G401 (cell line): Measurements from ENCODE around the gene FBXL13. TPM values are rescaled to one million over a fixed set of nuclear protein-coding genes. Genes with fewer than 3 reads are reported as not detected.
"Not testable (repeated sequence)": the region's sequence is repeated elsewhere in the genome, so short reads cannot be mapped to it uniquely, and the experiment has no call there.

ENCODE experiments used
- DNase-seq: peaks from one replicate; pipeline ENCODE4 v3.0.0-alpha.2; 2015; ENCODE audit warnings: low spot score
- in situ Hi-C: cut with HindIII; loops from 2 replicates; pipeline ENCODE4 v1.10.0; 2016; ENCODE audit warnings: low sequenced_read_pairs, mixed read lengths
- total RNA-seq: library from RNA; depleted of rRNA; stranded (reverse); fragments of >200 nt; shearing (Covaris generic); gene quantifications from 2 replicates; pipeline ENCODE4 v1.2.3, GENCODE V29; 2014

FBXL13 gene
- total RNA-seq, 1 experiment from 2014 or later, result 4.7 TPM

- in situ Hi-C loops, DNase-seq: not testable (repeated sequence)
Measured at GRCh38 chr7:102961993-102962392, 112.6 kb downstream of the FBXL13 start.

- DNase-seq, in situ Hi-C loops: not testable (repeated sequence)
Measured at GRCh38 chr7:102958004-102958403, 116.6 kb downstream of the FBXL13 start.

- DNase-seq, in situ Hi-C loops: not testable (repeated sequence)
Measured at GRCh38 chr7:102954359-102954758, 120.2 kb downstream of the FBXL13 start.

GRCh38 chr7:102953406-102953805 is 121.2 kb downstream of the FBXL13 start:
- in situ Hi-C loops, result no loop called here
- no peak for DNase-seq

- no peak for DNase-seq
- in situ Hi-C loops, result no loop called here
Measured at GRCh38 chr7:102951839-102952238, 122.8 kb downstream of the FBXL13 start.

GRCh38 chr7:102944241-102944640 is 130.4 kb downstream of the FBXL13 start:
- in situ Hi-C loops, result no loop called here

GRCh38 chr7:102943423-102944169 is 131.0 kb downstream of the FBXL13 start:
- DNase-seq, result no peak
- in situ Hi-C loops, result no loop called here

More at GRCh38 chr7:102944241-102944640, 130.4 kb downstream of the FBXL13 start:
- DNase-seq, result no peak

- in situ Hi-C loops, result no loop called here
Measured at GRCh38 chr7:102942868-102943267, 131.7 kb downstream of the FBXL13 start.

GRCh38 chr7:102942181-102942866 is 132.3 kb downstream of the FBXL13 start:
- no peak for DNase-seq
- in situ Hi-C loops, result no loop called here

More at GRCh38 chr7:102942868-102943267, 131.7 kb downstream of the FBXL13 start:
- DNase-seq, result no peak

- in situ Hi-C loops, result no loop called here
- DNase-seq, result no peak
Measured at GRCh38 chr7:102938679-102939078, 135.9 kb downstream of the FBXL13 start.

GRCh38 chr7:102935450-102936115 is 139.0 kb downstream of the FBXL13 start:
- DNase-seq, result no peak
- in situ Hi-C loops, result no loop called here

GRCh38 chr7:102934701-102935100 is 139.9 kb downstream of the FBXL13 start:
- in situ Hi-C loops, result no loop called here
- no peak for DNase-seq

GRCh38 chr7:102934239-102934638 is 140.4 kb downstream of the FBXL13 start:
- DNase-seq, result no peak
- in situ Hi-C loops, result no loop called here

GRCh38 chr7:102933763-102934162 is 140.8 kb downstream of the FBXL13 start:
- in situ Hi-C loops, result no loop called here
- no peak for DNase-seq

- DNase-seq, result no peak
- in situ Hi-C loops, result no loop called here
Measured at GRCh38 chr7:102931757-102932156, 142.8 kb downstream of the FBXL13 start.

- in situ Hi-C loops, result no loop called here
- no peak for DNase-seq
Measured at GRCh38 chr7:102927312-102927933, 147.2 kb downstream of the FBXL13 start.

GRCh38 chr7:102926783-102927140 is 147.8 kb downstream of the FBXL13 start:
- DNase-seq, result no peak
- in situ Hi-C loops, result no loop called here

- no peak for DNase-seq
- in situ Hi-C loops, result no loop called here
Measured at GRCh38 chr7:102925976-102926782, 148.4 kb downstream of the FBXL13 start.

- DNase-seq, result no peak
- in situ Hi-C loops, result no loop called here
Measured at GRCh38 chr7:102918845-102919244, 155.8 kb downstream of the FBXL13 start.
